HAP-1 (cell line): Measurements from ENCODE around the gene MYH9.
"Not testable (repeated sequence)": the region's sequence is repeated elsewhere in the genome, so short reads cannot be mapped to it uniquely, and the experiment has no call there.

Experiments
- DNase-seq, 2 experiments: peaks; one replicate each; pipeline ENCODE4 v3.0.0-alpha.2; 2016 to 2020; ENCODE audit warnings: low spot score in 2 of 2
- H3K27me3 ChIP-seq: fragments of 250-450 bp; sonication (Bioruptor Pico); 2 replicates; pipeline ENCODE4 v1.5.1; 2020; ENCODE audit warnings: low read depth, mild to moderate bottlenecking, moderate library complexity
- H3K36me3 ChIP-seq: fragments of 250-450 bp; sonication (Bioruptor Pico); replicated peaks from 2 replicates; pipeline ENCODE4 v1.5.1; 2020; ENCODE audit warnings: mild to moderate bottlenecking
- H3K4me1 ChIP-seq: fragments of 250-450 bp; sonication (Bioruptor Pico); 2 replicates; pipeline ENCODE4 v1.5.1; 2020; ENCODE audit warnings: mild to moderate bottlenecking
- H3K4me3 ChIP-seq: fragments of 250-450 bp; sonication (Bioruptor Pico); 2 replicates; pipeline ENCODE4 v1.5.1; 2020; ENCODE audit warnings: mild to moderate bottlenecking, moderate library complexity
- H3K9me3 ChIP-seq: fragments of 250-450 bp; sonication (Bioruptor Pico); 2 replicates; pipeline ENCODE4 v1.5.1; 2020; ENCODE audit warnings: mild to moderate bottlenecking, moderate library complexity
- in situ Hi-C: fragments of 300-500 bp; cut with MboI; formaldehyde crosslinking; loops from 3 replicates; pipeline ENCODE4 v1.14.3; 2020; ENCODE audit warnings: low sequenced_read_pairs, inconsistent platforms, mixed read lengths

Gene MYH9

DNA sequence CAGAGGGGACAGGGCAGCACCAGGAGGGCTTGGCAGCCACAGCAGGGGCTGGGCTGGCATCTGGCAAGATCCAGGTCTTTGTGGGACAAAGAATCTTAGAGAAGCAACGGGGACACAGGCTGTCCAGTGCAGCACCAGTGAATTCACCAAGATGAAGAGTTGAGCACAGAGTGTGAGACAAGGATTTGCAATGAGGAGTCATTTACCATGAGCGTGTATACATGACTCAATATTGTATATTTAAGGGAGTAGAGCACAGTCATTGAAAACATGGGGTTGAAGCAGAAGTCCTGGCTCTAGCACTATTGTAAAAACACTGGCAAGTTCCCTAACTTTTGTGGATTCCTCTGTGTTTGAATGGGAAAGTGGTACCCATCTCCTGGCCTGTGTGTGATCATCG is 131.3 kb downstream of the MYH9 start:
- in situ Hi-C loops, result no loop called here
- Histone ChIP-seq H3K27me3 (0 out of 2 replicates have a peak, but pooled peaks cover 2% of the 10 kb centered on the region), H3K36me3 (no peaks in the 10 kb centered on the region), H3K9me3 (no peaks in the 10 kb centered on the region), H3K4me3 (no peak overlapping the region), H3K4me1 (peaks cover 2% of the 10 kb centered on the region; the same call in 1 of the 2 replicates)
- DNase-seq, result no peak

DNA sequence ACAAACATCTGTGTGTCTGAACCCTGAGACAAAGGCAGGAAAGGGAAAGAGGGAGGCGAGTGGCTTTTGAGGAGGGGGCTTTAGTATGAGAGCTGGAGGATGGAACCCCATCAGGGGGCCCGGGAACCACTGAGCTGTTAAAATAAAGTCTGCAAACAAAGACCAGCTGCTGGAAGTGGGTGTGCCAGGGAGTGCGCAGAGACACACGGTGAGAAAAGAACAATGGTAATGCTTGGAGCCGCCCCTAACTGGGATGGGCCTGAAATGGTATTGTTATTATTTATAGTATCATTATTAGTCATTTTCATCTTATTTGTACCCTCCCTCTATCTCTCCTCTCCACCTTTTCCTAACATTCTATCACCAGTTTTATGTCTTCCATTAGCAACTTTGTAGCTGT is 132.2 kb downstream of the MYH9 start:
- not testable (repeated sequence) for H3K36me3 ChIP-seq, H3K4me3 ChIP-seq, DNase-seq

DNA sequence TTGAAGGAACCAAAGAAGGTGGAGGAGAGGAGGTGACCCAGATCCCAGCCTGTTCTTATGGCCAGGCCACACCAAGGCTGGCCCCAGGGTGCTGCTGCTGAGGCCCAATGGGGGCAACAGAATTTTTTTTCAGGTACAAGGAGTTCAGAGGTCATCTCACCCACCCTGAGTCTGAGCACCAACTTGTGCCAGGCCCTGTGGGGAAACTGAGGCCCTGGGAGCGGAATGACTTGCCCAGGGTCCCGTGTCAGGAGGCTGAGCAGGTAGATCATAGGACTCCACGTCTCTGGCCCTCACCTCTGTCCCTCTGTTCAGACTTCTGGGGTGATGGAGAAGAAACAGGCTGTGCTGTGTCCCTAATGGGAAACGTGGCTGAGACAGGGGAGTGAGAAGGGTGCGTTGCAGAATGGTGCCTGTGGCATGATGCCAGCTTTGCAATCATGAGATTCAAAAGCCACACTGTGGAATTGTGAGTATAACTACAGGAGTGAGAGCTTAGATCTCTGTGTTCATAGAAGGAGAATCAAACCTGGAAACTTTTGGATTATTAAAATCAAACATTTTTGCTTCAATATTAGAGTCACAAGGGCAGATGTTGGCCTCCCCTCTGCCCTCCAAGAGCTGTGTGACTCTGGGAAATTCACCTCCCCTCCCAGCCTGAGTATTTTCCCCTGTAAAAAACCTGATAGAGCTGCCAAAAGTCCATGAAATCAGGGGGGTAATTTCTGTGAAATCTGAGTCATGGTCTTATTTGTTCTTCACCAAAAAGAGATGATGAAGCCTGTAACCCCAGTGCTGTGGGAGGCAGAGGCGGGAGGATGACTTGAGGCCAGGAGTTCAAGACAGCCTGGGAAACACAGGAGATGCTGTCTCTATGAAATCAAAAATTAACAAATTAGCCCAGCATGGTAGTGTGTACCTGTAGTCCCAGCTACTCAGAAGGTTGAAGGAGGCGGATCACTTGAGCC is 134.0 kb downstream of the MYH9 start:
- in situ Hi-C loops, result no loop called here

More for the DNA sequence above, 132.2 kb downstream of the MYH9 start:
- H3K27me3 ChIP-seq, H3K9me3 ChIP-seq, H3K4me1 ChIP-seq, in situ Hi-C loops: not testable (repeated sequence)

DNA sequence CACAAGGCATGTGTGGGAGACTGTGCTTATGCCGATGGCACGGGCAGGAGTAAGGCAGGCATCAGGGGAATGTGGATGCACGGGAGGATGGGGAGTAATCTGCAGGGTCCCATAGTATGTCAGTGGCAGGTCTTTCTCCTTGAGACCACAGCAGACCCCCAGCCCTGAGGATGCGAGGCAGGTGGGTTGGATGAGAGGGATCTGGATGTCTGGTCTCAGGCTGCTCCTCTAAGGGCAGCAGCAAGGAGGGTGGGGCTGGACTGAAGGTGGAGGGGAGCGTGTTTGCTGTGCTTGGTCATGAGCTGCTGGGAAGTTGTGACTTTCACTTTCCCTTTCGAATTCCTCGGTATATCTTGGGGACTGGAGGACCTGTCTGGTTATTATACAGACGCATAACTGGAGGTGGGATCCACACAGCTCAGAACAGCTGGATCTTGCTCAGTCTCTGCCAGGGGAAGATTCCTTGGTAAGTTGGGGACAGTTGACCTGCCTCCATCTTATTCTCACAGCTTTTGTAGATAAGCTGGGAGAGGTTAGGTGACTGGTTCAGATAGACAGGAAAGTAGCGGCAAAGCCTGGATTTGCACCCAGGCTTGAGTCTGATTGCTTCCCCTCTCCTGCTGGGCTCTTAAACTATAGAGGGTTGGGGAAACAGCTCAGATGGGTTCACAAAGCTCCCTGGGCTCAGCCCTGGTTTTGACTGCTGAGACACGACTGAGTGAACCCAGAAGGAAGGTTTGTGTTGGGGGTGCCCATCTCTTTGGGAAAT is 134.8 kb downstream of the MYH9 start, which contains the start of gene APOL1:
Gene APOL1, plus strand, starts transcription at position 380 of the 769 bp plus-strand sequence. CDS start 1,823 bp downstream, outside the sequence.
- no peak for DNase-seq
- no peaks in the 10 kb centered on the region for H3K9me3 ChIP-seq
- H3K4me3 ChIP-seq, result no peak within 1 kb of the TSS
- in situ Hi-C loops, result no loop called here
- H3K4me1 ChIP-seq, result no peaks in the 10 kb centered on the region; the same call in 1 of the 2 replicates
- no peaks in the 10 kb centered on the region for H3K27me3 ChIP-seq
- H3K36me3 ChIP-seq, result no peaks in the 10 kb centered on the region

More for the DNA sequence above, 134.0 kb downstream of the MYH9 start:
- H3K9me3 ChIP-seq, result no peaks in the 10 kb centered on the region
- no peak for DNase-seq
- no peaks in the 10 kb centered on the region for H3K27me3 ChIP-seq
- H3K4me1 ChIP-seq, result no peaks in the 10 kb centered on the region; the same call in 1 of the 2 replicates
- H3K36me3 ChIP-seq, result no peaks in the 10 kb centered on the region
- no peak overlapping the region for H3K4me3 ChIP-seq

DNA sequence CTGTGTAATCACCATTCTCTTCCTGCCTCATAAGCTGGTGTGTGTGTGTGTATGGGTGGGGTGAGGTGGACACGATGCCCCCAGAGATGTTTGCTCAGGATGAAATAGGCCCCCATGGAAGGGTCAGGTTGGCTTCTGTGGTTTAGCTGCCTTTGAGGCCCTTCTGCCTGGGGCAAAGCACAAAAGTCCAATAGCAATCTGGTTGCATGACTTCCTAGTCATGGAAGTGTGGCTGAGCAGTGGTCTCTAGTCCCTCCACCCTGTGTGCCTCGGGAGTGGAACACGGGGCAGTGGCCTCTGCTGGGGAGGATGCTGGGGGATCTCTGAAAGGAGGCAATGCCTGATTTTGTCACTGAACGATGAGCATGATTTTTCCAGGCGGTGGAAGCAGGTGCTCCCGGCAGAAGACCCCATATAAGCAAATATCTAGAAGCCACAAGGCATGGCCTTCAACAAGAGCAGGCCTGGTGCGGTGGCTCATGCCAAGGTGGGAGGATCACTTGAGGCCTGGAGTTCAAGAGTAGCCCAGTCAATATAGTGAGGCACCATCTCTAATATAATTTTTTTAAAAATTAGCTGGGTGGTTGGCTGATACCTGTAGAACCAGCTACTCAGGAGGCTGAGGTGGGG is 135.7 kb downstream of the MYH9 start:
- H3K27me3 ChIP-seq, H3K4me1 ChIP-seq, H3K36me3 ChIP-seq, DNase-seq, H3K4me3 ChIP-seq, in situ Hi-C loops, H3K9me3 ChIP-seq: not testable (repeated sequence)

DNA sequence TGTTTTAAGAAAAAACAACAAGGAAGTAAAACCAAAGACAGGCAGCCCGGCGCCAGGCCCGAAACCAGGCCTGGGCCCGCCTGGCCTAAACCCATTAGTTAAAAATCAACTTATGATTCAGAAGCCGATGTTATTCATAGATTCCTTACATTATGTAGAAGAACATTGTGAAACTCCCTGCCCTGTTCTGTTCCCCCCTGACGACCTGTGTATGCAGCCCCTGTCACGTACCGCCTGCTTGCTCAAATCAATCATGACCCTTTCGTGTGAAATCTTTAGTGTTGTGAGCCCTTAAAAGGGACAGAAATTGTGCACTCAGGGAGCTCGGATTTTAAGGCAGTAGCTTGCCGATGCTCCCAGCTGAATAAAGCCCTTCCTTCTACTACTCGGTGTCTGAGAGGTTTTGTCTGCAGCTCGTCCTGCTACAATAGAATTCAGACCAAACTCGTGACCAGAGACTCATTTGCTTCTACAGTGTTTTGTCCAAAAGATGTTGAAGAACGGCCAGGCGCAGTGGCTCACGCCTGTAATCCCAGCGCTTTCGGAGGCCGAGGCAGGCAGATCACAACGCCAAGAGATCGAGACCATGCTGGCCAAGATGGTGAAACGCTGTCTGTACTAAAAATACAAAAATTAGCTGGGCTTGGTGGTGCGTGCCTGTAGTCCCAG is 137.3 kb downstream of the MYH9 start:
- H3K36me3 ChIP-seq, H3K9me3 ChIP-seq, H3K27me3 ChIP-seq, in situ Hi-C loops, H3K4me1 ChIP-seq, H3K4me3 ChIP-seq, DNase-seq: not testable (repeated sequence)

DNA sequence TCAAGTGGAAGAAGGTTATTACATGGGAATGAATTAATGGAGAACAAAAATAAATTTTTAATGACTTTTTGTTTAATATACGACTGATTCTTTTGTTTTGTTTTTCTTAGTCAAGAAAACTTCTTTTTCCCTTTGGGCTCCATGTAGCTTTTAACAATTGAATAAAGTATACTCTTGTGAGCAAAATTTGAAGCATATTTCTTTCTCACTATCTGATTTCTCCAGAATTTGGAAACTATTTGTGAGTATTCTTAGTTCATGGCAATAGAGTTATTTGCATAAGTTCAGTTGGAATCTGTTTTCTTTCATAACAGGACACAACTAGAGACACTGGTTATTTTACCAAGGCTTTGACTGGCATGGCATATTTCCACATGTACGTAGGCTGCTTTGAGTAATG is 138.6 kb downstream of the MYH9 start:
- no peaks in the 10 kb centered on the region for H3K36me3 ChIP-seq
- no peaks in the 10 kb centered on the region for H3K9me3 ChIP-seq
- no peaks in the 10 kb centered on the region; the same call in 1 of the 2 replicates for H3K4me1 ChIP-seq
- no peak for DNase-seq
- in situ Hi-C loops, result no loop called here
- no peak overlapping the region for H3K4me3 ChIP-seq
- no peaks in the 10 kb centered on the region for H3K27me3 ChIP-seq

DNA sequence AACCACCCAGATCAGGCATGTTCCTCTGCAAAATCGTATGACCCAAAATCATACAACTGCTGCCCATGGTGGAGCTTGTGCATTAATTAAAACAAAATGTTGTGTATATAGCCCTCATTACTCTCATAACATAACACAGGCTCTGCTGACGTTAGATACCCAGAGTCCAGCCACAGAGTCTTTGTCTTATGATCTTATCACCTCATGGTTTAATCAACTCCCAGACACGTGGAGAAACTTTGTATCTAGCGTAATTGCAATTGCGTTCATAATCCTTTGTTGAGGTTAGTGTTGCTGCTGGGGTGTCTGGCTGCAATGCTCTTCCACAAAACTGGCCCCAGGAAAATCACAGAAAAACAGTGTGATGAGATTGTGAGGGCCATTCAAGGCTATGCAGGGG is 139.8 kb downstream of the MYH9 start:
- DNase-seq, result no peak
- no peaks in the 10 kb centered on the region for H3K27me3 ChIP-seq
- H3K9me3 ChIP-seq, result peaks cover 1% of the 10 kb centered on the region; the same call in 1 of the 2 replicates
- H3K4me1 ChIP-seq, result no peaks in the 10 kb centered on the region; the same call in 1 of the 2 replicates
- no peak overlapping the region for H3K4me3 ChIP-seq
- H3K36me3 ChIP-seq, result no peaks in the 10 kb centered on the region
- in situ Hi-C loops, result no loop called here

DNA sequence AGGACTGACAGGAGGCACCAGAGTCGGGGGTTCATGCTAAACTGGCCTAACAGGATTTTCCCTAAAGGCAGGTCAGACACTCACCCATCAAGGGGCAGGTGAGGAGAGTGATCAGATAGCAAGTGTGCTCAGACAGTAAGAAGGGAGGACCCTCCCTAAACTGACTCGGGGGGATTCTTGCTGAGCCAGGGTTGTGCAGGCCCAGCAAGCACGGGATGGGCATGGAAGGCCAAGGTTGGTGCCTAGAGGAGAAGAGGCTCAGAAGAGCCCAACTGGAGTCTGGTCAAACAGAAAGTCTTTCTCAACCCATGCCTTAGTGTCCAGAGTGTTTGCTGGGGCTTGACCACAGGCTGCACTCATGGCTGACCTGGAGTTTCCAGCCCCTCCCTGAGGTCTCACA is 141.0 kb downstream of the MYH9 start:
- Histone ChIP-seq H3K27me3 (no peaks in the 10 kb centered on the region), H3K4me1 (no peaks in the 10 kb centered on the region; the same call in 1 of the 2 replicates), H3K36me3 (no peaks in the 10 kb centered on the region), H3K9me3 (peaks cover 3% of the 10 kb centered on the region; the same call in 1 of the 2 replicates), H3K4me3 (no peak overlapping the region)
- no peak for DNase-seq
- in situ Hi-C loops, result no loop called here

DNA sequence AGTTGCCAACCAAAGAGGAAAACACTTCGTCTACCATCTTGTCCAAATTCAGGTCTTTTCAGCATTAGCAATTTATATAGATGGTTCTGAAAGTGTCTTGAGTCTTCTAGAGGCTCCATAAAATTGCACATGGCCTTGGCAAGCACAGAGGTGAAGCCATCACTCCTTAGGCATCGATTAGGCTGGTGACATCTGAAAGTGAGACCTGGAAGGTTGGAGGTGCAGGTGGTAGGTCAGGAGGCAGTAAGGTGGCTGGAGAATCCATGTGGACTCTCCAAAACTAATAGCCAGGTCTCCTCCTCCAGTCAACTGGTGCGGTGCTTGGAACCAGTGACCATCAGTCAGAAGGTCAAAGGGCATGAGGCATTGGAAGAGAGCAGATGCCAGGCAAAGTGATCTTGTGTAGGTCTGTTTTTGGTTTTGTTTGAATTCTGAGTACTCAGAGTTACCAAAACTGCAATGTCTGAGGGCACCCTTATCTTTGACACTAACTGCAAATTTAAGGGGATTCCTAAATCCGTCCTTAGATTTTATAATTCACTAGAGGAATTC is 141.9 kb downstream of the MYH9 start:
- in situ Hi-C loops, result no loop called here
- H3K4me1 ChIP-seq, result no peaks in the 10 kb centered on the region

DNA sequence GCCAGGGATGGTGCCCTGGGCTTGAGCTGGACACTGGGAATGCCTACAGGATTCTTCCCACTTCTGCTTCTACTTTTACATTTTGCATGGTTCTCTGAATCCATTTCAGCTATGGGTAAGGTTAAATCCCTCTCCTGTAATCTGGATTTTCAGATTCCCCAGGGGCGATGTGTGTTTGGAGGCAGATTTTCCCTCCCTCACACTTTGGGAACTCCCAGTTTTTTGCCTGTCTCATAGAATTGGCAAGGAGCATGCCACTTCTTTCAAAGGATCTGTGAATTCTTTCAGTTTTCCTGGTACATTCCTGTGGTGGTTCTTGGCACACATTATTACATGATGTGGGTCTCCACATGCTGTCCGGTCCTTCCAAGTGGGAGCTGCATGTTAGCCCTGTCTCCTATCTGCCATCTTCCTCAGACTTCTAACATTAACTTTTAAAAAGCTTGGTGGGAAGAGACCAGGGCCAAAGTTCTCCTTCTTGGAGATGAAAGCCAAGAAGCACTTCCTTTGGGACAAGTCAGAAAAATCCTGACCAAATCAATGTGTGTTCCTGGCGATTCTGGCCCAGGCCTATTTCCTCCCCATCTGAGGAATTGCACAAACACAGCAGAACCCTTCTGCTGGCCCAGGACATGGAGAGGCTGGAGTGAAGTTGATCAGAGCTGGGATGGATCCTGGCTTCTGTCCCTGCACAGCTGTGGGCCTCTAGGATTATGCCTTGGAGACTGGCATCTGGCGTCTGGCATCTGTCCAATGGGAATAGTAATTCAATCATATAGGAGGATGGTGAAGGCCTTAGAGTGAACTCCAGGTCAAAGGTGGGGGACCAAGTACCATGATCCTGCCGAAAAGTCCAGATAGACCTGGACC is 143.0 kb downstream of the MYH9 start:
- H3K27me3 ChIP-seq, result no peaks in the 10 kb centered on the region
- no peak overlapping the region for H3K4me3 ChIP-seq
- DNase-seq, result no peak
- H3K9me3 ChIP-seq, result peaks cover 3% of the 10 kb centered on the region; the same call in 1 of the 2 replicates
- in situ Hi-C loops, result no loop called here
- H3K36me3 ChIP-seq, result no peaks in the 10 kb centered on the region
- no peaks in the 10 kb centered on the region for H3K4me1 ChIP-seq

More for the DNA sequence above, 141.9 kb downstream of the MYH9 start:
- DNase-seq, result no peak
- H3K27me3 ChIP-seq, result no peaks in the 10 kb centered on the region
- no peaks in the 10 kb centered on the region for H3K36me3 ChIP-seq
- peaks cover 3% of the 10 kb centered on the region; the same call in 1 of the 2 replicates for H3K9me3 ChIP-seq
- no peak overlapping the region for H3K4me3 ChIP-seq

DNA sequence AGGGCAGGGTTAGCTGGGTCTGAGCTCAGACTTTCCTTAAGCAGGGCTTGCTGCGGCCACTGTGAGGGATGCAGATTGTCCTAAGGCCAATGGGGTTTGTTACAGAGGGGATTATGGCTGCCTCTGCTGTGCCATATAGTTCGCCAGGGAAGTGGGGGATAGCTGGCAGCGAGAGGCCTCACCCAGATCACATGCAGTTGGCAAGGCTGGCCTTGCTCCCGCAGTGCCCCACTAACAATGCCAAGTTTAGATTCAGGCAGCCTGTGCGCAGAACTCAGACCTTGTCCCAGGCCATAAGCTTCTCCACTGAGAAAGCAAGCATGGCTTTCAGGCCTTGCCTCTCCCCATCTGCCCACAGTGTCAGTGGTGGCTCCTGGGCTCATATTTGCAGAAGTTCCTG is 143.8 kb downstream of the MYH9 start:
- Histone ChIP-seq H3K27me3 (no peaks in the 10 kb centered on the region), H3K9me3 (peaks cover 3% of the 10 kb centered on the region; the same call in 1 of the 2 replicates), H3K4me3 (no peak overlapping the region), H3K4me1 (no peaks in the 10 kb centered on the region), H3K36me3 (no peaks in the 10 kb centered on the region)
- no peak for DNase-seq
- in situ Hi-C loops, result no loop called here
